SK-N-SH (cell line): ENCODE data around the gene CPZ.

Source experiments
- EZH2phosphoT487 ChIP-seq: fragments of 200-600 bp; sonication (generic); IDR thresholded peaks from 2 replicates; pipeline ENCODE4 v1.6.1; 2017; ENCODE audit warnings: low read depth, mixed run types, mild to moderate bottlenecking, antibody characterized with exemption, moderate library complexity, borderline replicate concordance
- JUND ChIP-seq: IDR thresholded peaks from 2 replicates; pipeline ENCODE4 v1.4.0; 2012
- MXI1 ChIP-seq: IDR thresholded peaks from 2 replicates; pipeline ENCODE4 v1.6.1; 2012; ENCODE audit warnings: mild to moderate bottlenecking, low read depth, low read length, improper control_type of control experiment
- NFIC ChIP-seq: IDR thresholded peaks from 2 replicates; pipeline ENCODE4 v1.4.0; 2012; ENCODE audit warnings: borderline replicate concordance
- POLR2AphosphoS5 ChIP-seq: IDR thresholded peaks from 2 replicates; pipeline ENCODE4 v1.6.1; 2012; ENCODE audit warnings: low read depth, low read length
- RFX5 ChIP-seq: IDR thresholded peaks from 2 replicates; pipeline ENCODE4 v1.6.1; 2012; ENCODE audit warnings: mild to moderate bottlenecking, improper control_type of control experiment, low read length
- TCF12 ChIP-seq: IDR thresholded peaks from 2 replicates; pipeline ENCODE4 v1.4.0; 2012
- YY1 ChIP-seq: IDR thresholded peaks from 2 replicates; pipeline ENCODE4 v1.4.0; 2012; ENCODE audit warnings: low read depth, mild to moderate bottlenecking
- ZBTB33 ChIP-seq: IDR thresholded peaks from 2 replicates; pipeline ENCODE4 v1.4.0; 2012; ENCODE audit warnings: low read depth, borderline replicate concordance
- TF ChIP-seq, protein P1 (sequence below): IDR thresholded peaks from 2 replicates; pipeline ENCODE4 v1.4.0; 2012; ENCODE audit warnings: low read depth
- TF ChIP-seq, protein P2 (sequence below): fragments of 200-600 bp; sonication (generic); IDR thresholded peaks from 2 replicates; pipeline ENCODE4 v1.6.1; 2017; ENCODE audit warnings: antibody characterized with exemption, mild to moderate bottlenecking, moderate library complexity

DNA sequence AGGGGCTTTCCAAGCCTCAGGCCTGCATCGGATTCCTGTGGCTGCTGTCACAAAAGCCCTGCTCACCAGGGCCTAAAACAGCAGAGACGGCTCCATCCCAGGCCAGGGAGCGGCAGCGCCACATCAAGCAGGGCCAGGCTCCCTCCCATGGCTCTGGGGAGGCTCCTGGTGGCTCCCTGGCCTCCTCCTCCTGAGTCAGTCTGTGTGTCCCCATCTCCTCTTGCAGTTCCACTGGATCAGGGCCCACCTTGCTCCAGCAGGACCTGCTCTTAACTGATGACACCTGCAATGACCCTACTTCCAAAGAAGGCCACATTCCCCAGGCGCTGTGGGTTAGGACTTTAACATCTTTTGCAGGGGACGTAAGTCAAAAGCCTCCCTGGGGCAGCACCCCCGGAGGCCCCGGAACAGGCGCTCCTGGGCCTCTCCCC is 51.9 kb downstream of the CPZ start:
- TF ChIP-seq RFX5 (no peak), POLR2AphosphoS5 (no peak), JUND (no peak), MXI1 (no peak), NFIC (no peak), EZH2phosphoT487 (no peak), TCF12 (no peak), ZBTB33 (no peak), YY1 (no peak)
- TF ChIP-seq, protein P1, sequence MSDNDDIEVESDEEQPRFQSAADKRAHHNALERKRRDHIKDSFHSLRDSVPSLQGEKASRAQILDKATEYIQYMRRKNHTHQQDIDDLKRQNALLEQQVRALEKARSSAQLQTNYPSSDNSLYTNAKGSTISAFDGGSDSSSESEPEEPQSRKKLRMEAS = no peak
- TF ChIP-seq, protein P2, sequence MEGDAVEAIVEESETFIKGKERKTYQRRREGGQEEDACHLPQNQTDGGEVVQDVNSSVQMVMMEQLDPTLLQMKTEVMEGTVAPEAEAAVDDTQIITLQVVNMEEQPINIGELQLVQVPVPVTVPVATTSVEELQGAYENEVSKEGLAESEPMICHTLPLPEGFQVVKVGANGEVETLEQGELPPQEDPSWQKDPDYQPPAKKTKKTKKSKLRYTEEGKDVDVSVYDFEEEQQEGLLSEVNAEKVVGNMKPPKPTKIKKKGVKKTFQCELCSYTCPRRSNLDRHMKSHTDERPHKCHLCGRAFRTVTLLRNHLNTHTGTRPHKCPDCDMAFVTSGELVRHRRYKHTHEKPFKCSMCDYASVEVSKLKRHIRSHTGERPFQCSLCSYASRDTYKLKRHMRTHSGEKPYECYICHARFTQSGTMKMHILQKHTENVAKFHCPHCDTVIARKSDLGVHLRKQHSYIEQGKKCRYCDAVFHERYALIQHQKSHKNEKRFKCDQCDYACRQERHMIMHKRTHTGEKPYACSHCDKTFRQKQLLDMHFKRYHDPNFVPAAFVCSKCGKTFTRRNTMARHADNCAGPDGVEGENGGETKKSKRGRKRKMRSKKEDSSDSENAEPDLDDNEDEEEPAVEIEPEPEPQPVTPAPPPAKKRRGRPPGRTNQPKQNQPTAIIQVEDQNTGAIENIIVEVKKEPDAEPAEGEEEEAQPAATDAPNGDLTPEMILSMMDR = no peak
